ENCODE results near the gene CD33.

Gene CD33

GRCh38 chr19:51200071-51200666 is 24.7 kb upstream of the CD33 start:
- TF ChIP-seq CTCF (IDR thresholded peaks at IDR 0.05): no peak
- no peak overlapping the region for H3K27ac ChIP-seq
- H3K4me3 ChIP-seq (ENCODE audit: low read depth in 1 of 2, low read length in 1 of 2): no peak overlapping the region
- no peaks in the 10 kb centered on the region for H3K36me3 ChIP-seq
- peaks cover 5% of the 10 kb centered on the region for H3K27me3 ChIP-seq
- no peaks in the 10 kb centered on the region for H3K9me3 ChIP-seq
- peaks cover 14 to 16% of the 10 kb centered on the region in 2 experiments for H3K4me1 ChIP-seq (ENCODE audit: control insufficient read depth in 1 of 2, insufficient read depth in 1 of 2, low read depth in 1 of 2, low read length in 1 of 2)

- H3K4me3 ChIP-seq (ENCODE audit: low read depth in 1 of 2, low read length in 1 of 2): no peak overlapping the region
- peaks cover 14 to 16% of the 10 kb centered on the region in 2 experiments for H3K4me1 ChIP-seq (ENCODE audit: control insufficient read depth in 1 of 2, insufficient read depth in 1 of 2, low read depth in 1 of 2, low read length in 1 of 2)
- no peaks in the 10 kb centered on the region for H3K9me3 ChIP-seq
- no peaks in the 10 kb centered on the region for H3K27me3 ChIP-seq
- no peak overlapping the region for H3K27ac ChIP-seq
- no peaks in the 10 kb centered on the region for H3K36me3 ChIP-seq
- TF ChIP-seq CTCF (IDR thresholded peaks at IDR 0.05): no peak
Measured at GRCh38 chr19:51201712-51202111, 23.2 kb upstream of the CD33 start.

GRCh38 chr19:51203916-51204315 is 21.0 kb upstream of the CD33 start:
- no peak for TF ChIP-seq CTCF (IDR thresholded peaks at IDR 0.05)
- Histone ChIP-seq H3K9me3 (no peaks in the 10 kb centered on the region), H3K36me3 (no peaks in the 10 kb centered on the region), H3K4me1 (ENCODE audit: control insufficient read depth in 1 of 2, insufficient read depth in 1 of 2, low read depth in 1 of 2, low read length in 1 of 2) (peaks cover 14 to 16% of the 10 kb centered on the region in 2 experiments), H3K4me3 (ENCODE audit: low read depth in 1 of 2, low read length in 1 of 2) (no peak overlapping the region), H3K27me3 (no peaks in the 10 kb centered on the region), H3K27ac (peak overlapping the region; percentile 21)

- no peaks in the 10 kb centered on the region for H3K9me3 ChIP-seq
- H3K27ac ChIP-seq: no peak overlapping the region
- no peak overlapping the region for H3K4me3 ChIP-seq (ENCODE audit: low read depth in 1 of 2, low read length in 1 of 2)
- H3K4me1 ChIP-seq (ENCODE audit: control insufficient read depth in 1 of 2, insufficient read depth in 1 of 2, low read depth in 1 of 2, low read length in 1 of 2): peaks cover 16% of the 10 kb centered on the region in 2 experiments
- TF ChIP-seq CTCF (IDR thresholded peaks at IDR 0.05): no peak
- H3K36me3 ChIP-seq: no peaks in the 10 kb centered on the region
- no peaks in the 10 kb centered on the region for H3K27me3 ChIP-seq
Measured at GRCh38 chr19:51204321-51204720, 20.6 kb upstream of the CD33 start.

- Histone ChIP-seq H3K27ac (no peak overlapping the region), H3K4me3 (ENCODE audit: low read depth in 1 of 2, low read length in 1 of 2) (no peak overlapping the region), H3K4me1 (ENCODE audit: control insufficient read depth in 1 of 2, insufficient read depth in 1 of 2, low read depth in 1 of 2, low read length in 1 of 2) (peaks cover 45 to 51% of the 10 kb centered on the region in 2 experiments), H3K36me3 (no peaks in the 10 kb centered on the region), H3K9me3 (no peaks in the 10 kb centered on the region), H3K27me3 (no peaks in the 10 kb centered on the region)
- TF ChIP-seq CTCF (IDR thresholded peaks at IDR 0.05): no peak
Measured at GRCh38 chr19:51207747-51208146, 17.1 kb upstream of the CD33 start.
